ENCODE measurements around the gene ETFA.

- TF ChIP-seq CTCF (IDR thresholded peaks at IDR 0.05) (no peak), E2F5 (CRISPR knock-in tag; IDR thresholded peaks at IDR 0.05) (no peak), NFE2L1 (CRISPR knock-in tag; IDR thresholded peaks at IDR 0.05) (no peak), ELF4 (CRISPR knock-in tag; IDR thresholded peaks at IDR 0.05; ENCODE audit: low read depth) (no peak), NR2C2 (CRISPR knock-in tag; IDR thresholded peaks at IDR 0.05) (no peak), ZNF232 (CRISPR knock-in tag; IDR thresholded peaks at IDR 0.05) (no peak), USF1 (CRISPR knock-in tag; IDR thresholded peaks at IDR 0.05) (no peak), TEAD1 (CRISPR knock-in tag; IDR thresholded peaks at IDR 0.05) (no peak), SP1 (CRISPR knock-in tag; conservative IDR thresholded peaks at IDR 0.05) (no peak), USF2 (CRISPR knock-in tag; IDR thresholded peaks at IDR 0.05) (no peak), STAT6 (CRISPR knock-in tag; conservative IDR thresholded peaks at IDR 0.05; ENCODE audit: low read depth) (no peak), NFYB (CRISPR knock-in tag; conservative IDR thresholded peaks at IDR 0.05; ENCODE audit: low read depth) (no peak)
Observed at GRCh38 chr15:76252249-76252648, 59.0 kb downstream of the ETFA start.
